IMR-90 (cell line): ENCODE results near the gene EML4. TPM values are rescaled to one million over a fixed set of nuclear protein-coding genes. Genes with fewer than 3 reads are reported as not detected.

Source experiments
- ATAC-seq: fragments of 200-7000 bp; cut with Tn5 transposase; 2 replicates; pipeline ENCODE4 v1.9.1; 2020; ENCODE audit warnings: low read depth, mild to moderate bottlenecking, moderate library complexity
- BruUV-seq: library from RNA; stranded (reverse); fragments of 400-500 nt; replicated peaks from 2 replicates; lab custom pipeline; 2021; lab: Mats Ljungman, UMichigan
- CTCF ChIA-PET: fragments of 300-600 bp; formaldehyde crosslinking; extraction: SDS; loops from one replicate; lab custom pipeline; 2021; ENCODE audit warnings: antibody characterized with exemption; lab: Yijun Ruan, JAX
- POLR2A ChIA-PET: fragments of 300-600 bp; sonication (Branson Sonifier 250); formaldehyde crosslinking; loops from one replicate; lab custom pipeline; 2022; ENCODE audit warnings: antibody characterized with exemption; ENCODE audit not compliant: unreplicated experiment; lab: Charles Lee
- DNase-seq: peaks from one replicate; pipeline ENCODE4 v3.0.0; 2013
- H2AFZ ChIP-seq: replicated peaks from 2 replicates; pipeline ENCODE3; 2013; ENCODE audit warnings: low read length, mild to moderate bottlenecking; ENCODE audit not compliant: poor library complexity
- H2AK5ac ChIP-seq: 2 replicates; pipeline ENCODE4 v1.6.1; 2013; ENCODE audit warnings: low read depth, low read length, inconsistent platforms
- H2AK9ac ChIP-seq: replicated peaks from 2 replicates; pipeline ENCODE3; 2013; ENCODE audit warnings: mild to moderate bottlenecking, low read depth, low read length, moderate library complexity; ENCODE audit not compliant: poor library complexity
- H2BK120ac ChIP-seq: 2 replicates; pipeline ENCODE4 v1.6.1; 2013; ENCODE audit warnings: low read depth, low read length, inconsistent platforms
- H2BK15ac ChIP-seq: 3 replicates; pipeline ENCODE4 v1.6.1; 2013; ENCODE audit warnings: low read depth, low read length, inconsistent platforms
- H2BK20ac ChIP-seq: 2 replicates; pipeline ENCODE4 v1.6.1; 2013; ENCODE audit warnings: low read depth, mild to moderate bottlenecking, inconsistent platforms, low read length, moderate library complexity
- H2BK5ac ChIP-seq: 2 replicates; pipeline ENCODE4 v1.6.1; 2013; ENCODE audit warnings: mild to moderate bottlenecking, low read depth, low read length, inconsistent platforms; ENCODE audit not compliant: poor library complexity, severe bottlenecking
- H3K14ac ChIP-seq: replicated peaks from 2 replicates; pipeline ENCODE4 v1.6.1; 2013; ENCODE audit warnings: low read depth, low read length, inconsistent platforms
- H3K18ac ChIP-seq: 2 replicates; pipeline ENCODE4 v1.6.1; 2013; ENCODE audit warnings: low read depth, low read length, control low read depth
- H3K23ac ChIP-seq: 2 replicates; pipeline ENCODE4 v1.6.1; 2013; ENCODE audit warnings: low read depth, low read length, inconsistent platforms
- H3K27ac ChIP-seq: 2 replicates; pipeline ENCODE4 v1.5.1; 2013; ENCODE audit warnings: mild to moderate bottlenecking, control low read depth, low read length; ENCODE audit not compliant: insufficient read depth
- H3K27me3 ChIP-seq: 2 replicates; pipeline ENCODE4 v1.6.1; 2013; ENCODE audit warnings: low read length; ENCODE audit not compliant: control insufficient read depth, insufficient read depth
- H3K36me3 ChIP-seq: 2 replicates; pipeline ENCODE4 v1.6.1; 2013; ENCODE audit warnings: low read length, mixed read lengths; ENCODE audit not compliant: control insufficient read depth, insufficient read depth
- H3K4ac ChIP-seq: 2 replicates; pipeline ENCODE4 v1.6.1; 2013; ENCODE audit warnings: low read depth, low read length, inconsistent platforms
- H3K4me1 ChIP-seq: 2 replicates; pipeline ENCODE4 v1.6.1; 2013; ENCODE audit warnings: low read length, mixed read lengths; ENCODE audit not compliant: control insufficient read depth, insufficient read depth
- H3K4me2 ChIP-seq: 2 replicates; pipeline ENCODE4 v1.6.1; 2013; ENCODE audit warnings: low read depth, mild to moderate bottlenecking, control low read depth, low read length, moderate library complexity
- H3K4me3 ChIP-seq: 2 replicates; pipeline ENCODE4 v1.5.1; 2013; ENCODE audit warnings: low read depth, mild to moderate bottlenecking, control low read depth, low read length, moderate library complexity; ENCODE audit not compliant: insufficient read depth
- H3K56ac ChIP-seq: 2 replicates; pipeline ENCODE4 v1.6.1; 2013; ENCODE audit warnings: low read length, inconsistent platforms; ENCODE audit not compliant: insufficient read depth; ENCODE audit errors: extremely low read depth
- H3K79me1 ChIP-seq, 2 experiments: 2 replicates each; pipeline ENCODE4 v1.6.1; 2013; ENCODE audit warnings: low read length in 2 of 2, inconsistent platforms in 1 of 2, low read depth in 1 of 2
- H3K9ac ChIP-seq: 2 replicates; pipeline ENCODE4 v1.6.1; 2013; ENCODE audit warnings: low read depth, low read length, control low read depth
- H3K9me1 ChIP-seq: 2 replicates; pipeline ENCODE4 v1.6.1; 2013; ENCODE audit warnings: low read length, inconsistent platforms; ENCODE audit not compliant: insufficient read depth
- H3K9me3 ChIP-seq: 2 replicates; pipeline ENCODE4 v1.6.1; 2013; ENCODE audit warnings: low read length; ENCODE audit not compliant: control insufficient read depth, insufficient read depth
- H4K20me1 ChIP-seq: 2 replicates; pipeline ENCODE4 v1.6.1; 2013; ENCODE audit warnings: low read length, inconsistent platforms; ENCODE audit not compliant: insufficient read depth
- H4K5ac ChIP-seq: 2 replicates; pipeline ENCODE4 v1.6.1; 2013; ENCODE audit warnings: mild to moderate bottlenecking, low read depth, low read length, control low read depth
- H4K8ac ChIP-seq, 2 experiments: 2 replicates each; pipeline ENCODE4 v1.6.1; 2013; ENCODE audit warnings: low read depth in 2 of 2, low read length in 2 of 2, control low read depth in 1 of 2, inconsistent platforms in 1 of 2
- H4K91ac ChIP-seq: 2 replicates; pipeline ENCODE4 v1.6.1; 2013; ENCODE audit warnings: low read depth, low read length, inconsistent platforms; ENCODE audit not compliant: insufficient read depth
- CEBPB ChIP-seq: IDR thresholded peaks from 2 replicates; pipeline ENCODE4 v1.6.1; 2012; ENCODE audit warnings: low read depth, low read length, improper control_type of control experiment
- FOS ChIP-seq: fragments of 150-350 bp; IDR thresholded peaks from 2 replicates; pipeline ENCODE4 v1.6.1; 2016; ENCODE audit warnings: low read depth, low read length
- MAFK ChIP-seq: IDR thresholded peaks from 2 replicates; pipeline ENCODE4 v1.6.1; 2012; ENCODE audit warnings: low read depth, low read length, improper control_type of control experiment
- MXI1 ChIP-seq: IDR thresholded peaks from 2 replicates; pipeline ENCODE4 v1.6.1; 2012; ENCODE audit warnings: low read depth, mild to moderate bottlenecking, low read length, moderate library complexity, borderline replicate concordance
- RAD21 ChIP-seq: IDR thresholded peaks from 2 replicates; pipeline ENCODE4 v1.6.1; 2012; ENCODE audit warnings: low read length, improper control_type of control experiment
- RCOR1 ChIP-seq: IDR thresholded peaks from 2 replicates; pipeline ENCODE4 v1.6.1; 2012; ENCODE audit warnings: mild to moderate bottlenecking, low read length, improper control_type of control experiment; ENCODE audit not compliant: insufficient replicate concordance
- RFX5 ChIP-seq: IDR thresholded peaks from 2 replicates; pipeline ENCODE4 v1.8.0; 2012; ENCODE audit warnings: low read depth, mild to moderate bottlenecking, low read length, moderate library complexity
- SMC3 ChIP-seq: fragments of 150-350 bp; IDR thresholded peaks from 2 replicates; pipeline ENCODE4 v1.6.1; 2016; ENCODE audit warnings: low read depth, mild to moderate bottlenecking, antibody characterized with exemption, low read length, moderate library complexity
- WGBS, 2 experiments: methylation state at CpG; one replicate each; pipeline versions ENCODE4 v1.1.5 to v1.1.7; 2013; ENCODE audit warnings: missing lambda C conversion rate in 2 of 2; ENCODE audit not compliant: insufficient read length in 1 of 2; ENCODE audit errors: extremely low coverage in 2 of 2; 5-methylcytosine and 5-hydroxymethylcytosine counted together
- dilution Hi-C: fragments of 300-500 bp; cut with HindIII; formaldehyde crosslinking; loops from one replicate; pipeline ENCODE4 v1.14.3; 2018; ENCODE audit warnings: low sequenced_read_pairs; ENCODE audit not compliant: unreplicated experiment
- in situ Hi-C: fragments of 300-500 bp; cut with MboI; formaldehyde crosslinking; loops from 3 replicates; pipeline ENCODE4 v1.14.3; 2019; ENCODE audit warnings: low sequenced_read_pairs, inconsistent platforms, mixed read lengths
- intact Hi-C: fragments of 100-400 bp; cut with micrococcal nuclease; formaldehyde crosslinking; loops from 2 replicates; pipeline ENCODE4 v1.10.0; 2022
- polyA plus RNA-seq, 3 experiments: library from polyadenylated mRNA; depleted of rRNA; stranded (reverse); fragments of >200 nt; gene quantifications; 2 replicates each; pipeline ENCODE4 v1.2.3, GENCODE V29; 2012; ENCODE audit warnings: low replicate concordance in 1 of 3
- total RNA-seq: library from RNA; depleted of rRNA; stranded (reverse); fragments of >200 nt; gene quantifications from 2 replicates; pipeline ENCODE4 v1.2.3, GENCODE V29; 2012
- TF ChIP-seq, protein P1 (sequence below): fragments of 150-350 bp; IDR thresholded peaks from 2 replicates; pipeline ENCODE4 v1.6.1; 2016; ENCODE audit warnings: low read depth, mild to moderate bottlenecking, low read length, moderate library complexity, borderline replicate concordance
- TF ChIP-seq, protein P2 (sequence below): fragments of 150-350 bp; IDR thresholded peaks from 2 replicates; pipeline ENCODE4 v1.6.1; 2017; ENCODE audit warnings: mild to moderate bottlenecking, antibody characterized with exemption, low read length, low read depth
- TF ChIP-seq, protein P3 (sequence below): conservative IDR thresholded peaks from 2 replicates; pipeline ENCODE4 v1.5.1; 2012; ENCODE audit warnings: mild to moderate bottlenecking, low read depth, low read length, improper control_type of control experiment

EML4 gene
- total and polyA plus RNA-seq, 2 of the 4 experiments (the other 2 are of a cell fraction) = 29.7 to 73.7 TPM

DNA sequence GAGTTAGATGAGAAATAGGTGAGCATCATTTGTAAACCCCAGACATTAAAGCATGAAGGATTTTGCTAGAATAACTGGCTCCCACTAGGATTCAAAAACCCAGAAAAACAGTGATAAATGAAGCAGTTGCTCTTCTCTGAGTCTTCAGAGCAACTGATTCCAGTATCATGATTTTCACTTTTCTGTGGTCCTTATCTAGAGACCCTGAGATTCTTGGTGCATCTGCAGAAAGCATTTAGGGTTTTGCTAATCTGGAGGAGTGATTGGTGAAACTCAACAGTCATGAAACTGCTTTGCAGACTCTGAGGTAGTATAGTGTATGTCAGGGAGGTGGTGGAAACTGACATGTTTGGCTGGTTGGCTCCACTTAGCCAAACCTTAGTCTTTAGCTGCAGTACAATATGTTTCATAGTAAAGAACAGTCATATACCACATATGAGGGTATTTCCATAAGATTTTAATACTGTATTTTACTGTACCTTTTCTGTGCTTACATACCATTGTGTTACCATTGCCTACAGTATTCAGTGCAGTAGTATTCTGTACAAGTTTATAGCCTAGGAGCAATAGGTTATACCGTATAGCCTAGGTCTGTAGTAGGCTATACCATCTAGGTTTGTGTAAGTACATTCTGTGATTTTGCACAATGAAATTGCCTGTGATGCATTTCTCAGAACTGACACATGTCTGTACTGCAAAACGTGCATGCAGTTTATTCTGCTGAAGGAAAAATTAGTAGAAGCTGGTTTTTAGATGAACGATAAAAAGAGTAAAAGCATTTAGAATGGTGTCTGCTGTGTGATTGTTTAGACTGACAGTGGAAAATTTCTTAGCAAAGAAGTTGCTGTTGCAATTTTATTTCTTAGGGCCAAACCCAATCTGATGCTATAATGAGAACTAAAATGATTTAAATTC, 23.8 kb downstream of the EML4 start:
- no peak overlapping the region for H2AK9ac ChIP-seq
- no peak overlapping the region for H2AK5ac ChIP-seq
- H2BK15ac ChIP-seq = peak overlapping the region; percentile 18; the same call in 1 of the 3 replicates
- TF ChIP-seq RFX5 (no peak), MXI1 (no peak), MAFK (no peak), FOS (no peak), SMC3 (no peak), RAD21 (no peak), CEBPB (no peak), RCOR1 (no peak)
- TF ChIP-seq, protein P1, sequence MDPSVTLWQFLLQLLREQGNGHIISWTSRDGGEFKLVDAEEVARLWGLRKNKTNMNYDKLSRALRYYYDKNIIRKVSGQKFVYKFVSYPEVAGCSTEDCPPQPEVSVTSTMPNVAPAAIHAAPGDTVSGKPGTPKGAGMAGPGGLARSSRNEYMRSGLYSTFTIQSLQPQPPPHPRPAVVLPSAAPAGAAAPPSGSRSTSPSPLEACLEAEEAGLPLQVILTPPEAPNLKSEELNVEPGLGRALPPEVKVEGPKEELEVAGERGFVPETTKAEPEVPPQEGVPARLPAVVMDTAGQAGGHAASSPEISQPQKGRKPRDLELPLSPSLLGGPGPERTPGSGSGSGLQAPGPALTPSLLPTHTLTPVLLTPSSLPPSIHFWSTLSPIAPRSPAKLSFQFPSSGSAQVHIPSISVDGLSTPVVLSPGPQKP = no peak
- TF ChIP-seq, protein P2, sequence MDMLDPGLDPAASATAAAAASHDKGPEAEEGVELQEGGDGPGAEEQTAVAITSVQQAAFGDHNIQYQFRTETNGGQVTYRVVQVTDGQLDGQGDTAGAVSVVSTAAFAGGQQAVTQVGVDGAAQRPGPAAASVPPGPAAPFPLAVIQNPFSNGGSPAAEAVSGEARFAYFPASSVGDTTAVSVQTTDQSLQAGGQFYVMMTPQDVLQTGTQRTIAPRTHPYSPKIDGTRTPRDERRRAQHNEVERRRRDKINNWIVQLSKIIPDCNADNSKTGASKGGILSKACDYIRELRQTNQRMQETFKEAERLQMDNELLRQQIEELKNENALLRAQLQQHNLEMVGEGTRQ = no peak
- TF ChIP-seq, protein P3, sequence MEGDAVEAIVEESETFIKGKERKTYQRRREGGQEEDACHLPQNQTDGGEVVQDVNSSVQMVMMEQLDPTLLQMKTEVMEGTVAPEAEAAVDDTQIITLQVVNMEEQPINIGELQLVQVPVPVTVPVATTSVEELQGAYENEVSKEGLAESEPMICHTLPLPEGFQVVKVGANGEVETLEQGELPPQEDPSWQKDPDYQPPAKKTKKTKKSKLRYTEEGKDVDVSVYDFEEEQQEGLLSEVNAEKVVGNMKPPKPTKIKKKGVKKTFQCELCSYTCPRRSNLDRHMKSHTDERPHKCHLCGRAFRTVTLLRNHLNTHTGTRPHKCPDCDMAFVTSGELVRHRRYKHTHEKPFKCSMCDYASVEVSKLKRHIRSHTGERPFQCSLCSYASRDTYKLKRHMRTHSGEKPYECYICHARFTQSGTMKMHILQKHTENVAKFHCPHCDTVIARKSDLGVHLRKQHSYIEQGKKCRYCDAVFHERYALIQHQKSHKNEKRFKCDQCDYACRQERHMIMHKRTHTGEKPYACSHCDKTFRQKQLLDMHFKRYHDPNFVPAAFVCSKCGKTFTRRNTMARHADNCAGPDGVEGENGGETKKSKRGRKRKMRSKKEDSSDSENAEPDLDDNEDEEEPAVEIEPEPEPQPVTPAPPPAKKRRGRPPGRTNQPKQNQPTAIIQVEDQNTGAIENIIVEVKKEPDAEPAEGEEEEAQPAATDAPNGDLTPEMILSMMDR = no peak
- H3K14ac ChIP-seq = peak overlapping the region; percentile 89
- ATAC-seq = no peak
- no peaks in the 10 kb centered on the region for H3K27me3 ChIP-seq
- peak overlapping the region; percentile 74; the same call in 1 of the 2 replicates for H3K23ac ChIP-seq
- H3K9ac ChIP-seq = peak overlapping the region; percentile 52
- POLR2A ChIA-PET = no interaction called here
- dilution Hi-C loops = no loop called here
- no peak overlapping the region for H2BK20ac ChIP-seq
- H4K20me1 ChIP-seq = peaks cover 7% of the 10 kb centered on the region; the same call in 1 of the 2 replicates
- peak overlapping the region; percentile 20 to 39; a peak in 1 of 4 replicates for H4K8ac ChIP-seq
- no peak overlapping the region for H2AFZ ChIP-seq
- peak overlapping the region; percentile 94 for H2BK5ac ChIP-seq
- peaks cover 20% of the 10 kb centered on the region for H3K4me1 ChIP-seq
- no TSS peak for BruUV-seq
- H3K4ac ChIP-seq = no peak overlapping the region; the same call in 1 of the 2 replicates
- no peak overlapping the region for H3K56ac ChIP-seq
- H3K4me2 ChIP-seq = peak overlapping the region; percentile 5; the same call in 1 of the 2 replicates
- peak overlapping the region; percentile 17; the same call in 1 of the 2 replicates for H3K18ac ChIP-seq
- H3K27ac ChIP-seq = peak overlapping the region; percentile 21; the same call in 1 of the 2 replicates
- CTCF ChIA-PET = interaction anchor here (0.6 to 0.7 kb wide), 2 partner anchors 11 to 97 kb away, joined by 3 read pairs; no protein-coding TSS in a partner anchor
- no peak for DNase-seq
- no peaks in the 10 kb centered on the region for H3K36me3 ChIP-seq
- H3K9me3 ChIP-seq = no peaks in the 10 kb centered on the region
- no peak overlapping the region for H4K91ac ChIP-seq
- peaks cover 23 to 74% of the 10 kb centered on the region in 2 experiments for H3K79me1 ChIP-seq
- no peak overlapping the region for H3K4me3 ChIP-seq
- 51% methylated on average over 3 of the region's 3 CpGs; no CpG with 5 or more reads in 1 of the 2 experiments for whole genome bisulfite sequencing, 2 experiments
- H2BK120ac ChIP-seq = 0 out of 2 replicates have a peak overlapping the region, but pooled peaks have one; percentile 39
- H4K5ac ChIP-seq = peak overlapping the region; percentile 1; the same call in 1 of the 2 replicates
- H3K9me1 ChIP-seq = peaks cover 15% of the 10 kb centered on the region
- intact Hi-C loops = no loop called here
- in situ Hi-C loops = no loop called here
